H1 (cell line): Measurements from ENCODE around the gene IFNW1. TPM values are rescaled to one million over a fixed set of nuclear protein-coding genes. Genes with fewer than 3 reads are reported as not detected.

Experiments used
- CTCF ChIA-PET: fragments of 300-600 bp; sonication (Branson Sonifier 250); formaldehyde crosslinking; loops from one replicate; lab custom pipeline; 2021; ENCODE audit not compliant: partially characterized antibody; lab: Charles Lee
- POLR2A ChIA-PET: fragments of 300-600 bp; sonication (Branson Sonifier 250); formaldehyde crosslinking; loops from one replicate; lab custom pipeline; 2021; ENCODE audit warnings: inconsistent platforms; ENCODE audit not compliant: partially characterized antibody; lab: Charles Lee
- DNase-seq, 2 experiments: peaks; one replicate each; pipeline versions ENCODE4 v3.0.0 to v3.0.0-alpha.2; 2010 to 2022; ENCODE audit warnings: low spot score in 2 of 2, low read depth in 1 of 2, mixed read lengths in 1 of 2
- FAIRE-seq: peaks from 2 replicates; lab custom pipeline; 2011; peaks lifted over from hg19 to GRCh38; lab: Jason Lieb, UNC
- H2AFZ ChIP-seq: 2 replicates; pipeline ENCODE4 v1.8.1; 2012; ENCODE audit warnings: low read length, inconsistent platforms
- H2AK5ac ChIP-seq: 2 replicates; pipeline ENCODE4 v1.6.1; 2013; ENCODE audit warnings: low read depth, low read length
- H2BK120ac ChIP-seq: replicated peaks from 2 replicates; pipeline ENCODE3; 2013; ENCODE audit warnings: low read depth, low read length, inconsistent platforms
- H2BK12ac ChIP-seq: 2 replicates; pipeline ENCODE4 v1.6.1; 2013; ENCODE audit warnings: low read depth, low read length
- H2BK15ac ChIP-seq: 2 replicates; pipeline ENCODE4 v1.6.1; 2013; ENCODE audit warnings: low read length
- H2BK20ac ChIP-seq: 2 replicates; pipeline ENCODE4 v1.6.1; 2013; ENCODE audit warnings: low read length
- H2BK5ac ChIP-seq: 2 replicates; pipeline ENCODE4 v1.6.1; 2013; ENCODE audit warnings: low read depth, low read length
- H3K14ac ChIP-seq: 2 replicates; pipeline ENCODE4 v1.6.1; 2013; ENCODE audit warnings: inconsistent platforms; ENCODE audit not compliant: insufficient read length
- H3K18ac ChIP-seq: 2 replicates; pipeline ENCODE4 v1.6.1; 2013; ENCODE audit warnings: low read length; ENCODE audit errors: extremely low read depth
- H3K23ac ChIP-seq: 2 replicates; pipeline ENCODE4 v1.6.1; 2013; ENCODE audit warnings: inconsistent platforms; ENCODE audit not compliant: insufficient read length
- H3K23me2 ChIP-seq: 2 replicates; pipeline ENCODE4 v1.6.1; 2013; ENCODE audit warnings: low read depth, low read length
- H3K27ac ChIP-seq: 2 replicates; pipeline ENCODE4 v1.6.1; 2011; ENCODE audit warnings: low read depth, low read length, inconsistent platforms
- H3K27me3 ChIP-seq, 4 experiments: replicated peaks in 1 of 4; 1 replicate in 1 of 4; 2 replicates in 3 of 4; pipeline versions ENCODE4 v1.6.1 to v1.8.1; 2011 to 2013; ENCODE audit warnings: low read length in 3 of 4, mild to moderate bottlenecking in 3 of 4, inconsistent platforms in 2 of 4, mixed read lengths in 2 of 4, moderate library complexity in 1 of 4; ENCODE audit not compliant: control insufficient read depth in 3 of 4, insufficient read depth in 3 of 4; ENCODE audit errors: extremely low read depth in 1 of 4
- H3K36me3 ChIP-seq, 4 experiments: 2 replicates each; pipeline versions ENCODE4 v1.6.1 to v1.8.1; 2011 to 2013; ENCODE audit warnings: mild to moderate bottlenecking in 4 of 4, low read length in 3 of 4, moderate library complexity in 2 of 4, control low read depth in 1 of 4, inconsistent platforms in 1 of 4; ENCODE audit not compliant: insufficient read depth in 4 of 4, control insufficient read depth in 2 of 4
- H3K4ac ChIP-seq: replicated peaks from 2 replicates; pipeline ENCODE3; 2013; ENCODE audit warnings: low read length, low read depth, mixed read lengths, inconsistent platforms; ENCODE audit not compliant: insufficient read length
- H3K4me1 ChIP-seq, 4 experiments: replicated peaks in 1 of 4; 1 replicate in 1 of 4; 2 replicates in 3 of 4; pipeline versions ENCODE4 v1.6.1 to v1.8.1; 2011 to 2013; ENCODE audit warnings: low read length in 3 of 4, inconsistent platforms in 2 of 4, mixed read lengths in 1 of 4; ENCODE audit not compliant: insufficient read depth in 4 of 4, control insufficient read depth in 3 of 4
- H3K4me2 ChIP-seq, 2 experiments: 2 replicates each; pipeline versions ENCODE4 v1.6.1 to v1.8.1; 2011 to 2013; ENCODE audit warnings: low read depth in 2 of 2, low read length in 2 of 2, control low read depth in 1 of 2, inconsistent platforms in 1 of 2, mild to moderate bottlenecking in 1 of 2; ENCODE audit not compliant: insufficient read depth in 1 of 2
- H3K4me3 ChIP-seq, 4 experiments: fragments of 200-600, 300-600 bp in 1 of 4; sonication (generic), shearing (Covaris generic), sonication (Bioruptor Twin) in 1 of 4; 2 replicates each; pipeline versions ENCODE4 v1.5.1 to v1.8.1; 2011 to 2016; ENCODE audit warnings: low read length in 4 of 4, low read depth in 3 of 4, control low read depth in 2 of 4, inconsistent platforms in 2 of 4, mild to moderate bottlenecking in 2 of 4, mixed read lengths in 1 of 4, moderate library complexity in 1 of 4; ENCODE audit not compliant: insufficient read depth in 2 of 4; ENCODE audit errors: extremely low read depth in 1 of 4
- H3K56ac ChIP-seq: replicated peaks from 2 replicates; pipeline ENCODE3; 2013; ENCODE audit warnings: low read depth, mild to moderate bottlenecking, mixed read lengths, low read length, inconsistent platforms; ENCODE audit not compliant: insufficient read length
- H3K79me1 ChIP-seq: 2 replicates; pipeline ENCODE4 v1.6.1; 2013; ENCODE audit warnings: low read depth, low read length, control low read depth
- H3K79me2 ChIP-seq, 2 experiments: 2 replicates each; pipeline versions ENCODE4 v1.6.1 to v1.8.1; 2012 to 2013; ENCODE audit warnings: low read length in 2 of 2, mild to moderate bottlenecking in 2 of 2, inconsistent platforms in 1 of 2; ENCODE audit not compliant: insufficient read depth in 2 of 2, control insufficient read depth in 1 of 2
- H3K9ac ChIP-seq, 4 experiments: replicated peaks in 1 of 4; 1 replicate in 1 of 4; 2 replicates in 3 of 4; pipeline versions ENCODE4 v1.6.1 to v1.8.1; 2011 to 2013; ENCODE audit warnings: low read depth in 3 of 4, low read length in 3 of 4, control low read depth in 2 of 4, mild to moderate bottlenecking in 2 of 4, moderate library complexity in 2 of 4, inconsistent platforms in 1 of 4; ENCODE audit errors: extremely low read depth in 1 of 4
- H3K9me3 ChIP-seq, 2 experiments: 2 replicates each; pipeline versions ENCODE4 v1.6.1 to v1.8.1; 2012 to 2013; ENCODE audit warnings: mild to moderate bottlenecking in 2 of 2, moderate library complexity in 2 of 2, control low read depth in 1 of 2, inconsistent platforms in 1 of 2, low read depth in 1 of 2, low read length in 1 of 2, mixed read lengths in 1 of 2; ENCODE audit not compliant: insufficient read depth in 2 of 2
- H4K20me1 ChIP-seq, 2 experiments: replicated peaks in 1 of 2; 2 replicates each; pipeline versions ENCODE3 to v1.8.1; 2011 to 2013; ENCODE audit warnings: inconsistent platforms in 2 of 2, low read length in 2 of 2, mild to moderate bottlenecking in 1 of 2; ENCODE audit not compliant: insufficient read depth in 2 of 2, control insufficient read depth in 1 of 2
- H4K5ac ChIP-seq: 2 replicates; pipeline ENCODE4 v1.6.1; 2013; ENCODE audit warnings: low read length, low read depth, mixed read lengths, inconsistent platforms; ENCODE audit not compliant: insufficient read length
- H4K8ac ChIP-seq: 2 replicates; pipeline ENCODE4 v1.8.0; 2013; ENCODE audit warnings: mild to moderate bottlenecking, moderate library complexity, low read length, inconsistent platforms; ENCODE audit not compliant: insufficient read depth; ENCODE audit errors: extremely low read depth
- H4K91ac ChIP-seq: replicated peaks from 2 replicates; pipeline ENCODE3; 2013; ENCODE audit warnings: low read length, mixed read lengths, inconsistent platforms; ENCODE audit not compliant: insufficient read length
- ATF3 ChIP-seq: IDR thresholded peaks from 2 replicates; pipeline ENCODE4 v1.6.1; 2011; ENCODE audit warnings: low read depth, mild to moderate bottlenecking, low read length; ENCODE audit not compliant: insufficient read depth
- BRCA1 ChIP-seq: IDR thresholded peaks from 2 replicates; pipeline ENCODE4 v1.6.1; 2012; ENCODE audit warnings: low read depth, low read length, improper control_type of control experiment
- CEBPB ChIP-seq: IDR thresholded peaks from 2 replicates; pipeline ENCODE4 v1.6.1; 2012; ENCODE audit warnings: low read depth, low read length
- KDM4A ChIP-seq: IDR thresholded peaks from one replicate; pipeline ENCODE4 v1.7.1; 2012; ENCODE audit warnings: low read depth, mild to moderate bottlenecking, moderate library complexity, low read length, inconsistent platforms; ENCODE audit not compliant: severe bottlenecking
- NANOG ChIP-seq: IDR thresholded peaks from 2 replicates; pipeline ENCODE4 v1.6.1; 2011; ENCODE audit warnings: low read length, low read depth, mild to moderate bottlenecking, inconsistent platforms; ENCODE audit not compliant: insufficient read depth, poor library complexity, severe bottlenecking
- RAD21 ChIP-seq, 2 experiments: IDR thresholded peaks in 1 of 2; conservative IDR thresholded peaks in 1 of 2; 2 replicates each; pipeline ENCODE4 v1.6.1; 2011; ENCODE audit warnings: low read depth in 2 of 2, low read length in 2 of 2, improper control_type of control experiment in 1 of 2, inconsistent platforms in 1 of 2, mild to moderate bottlenecking in 1 of 2, moderate library complexity in 1 of 2
- SIRT6 ChIP-seq: IDR thresholded peaks from one replicate; pipeline ENCODE4 v1.7.1; 2012; ENCODE audit warnings: low read length, inconsistent platforms
- WGBS, 2 experiments: shearing (Covaris generic) in 1 of 2; methylation state at CpG; one replicate each; pipeline versions ENCODE4 v1.1.6 to v1.1.7; 2013 to 2015; ENCODE audit warnings: low lambda C conversion rate in 2 of 2, mixed read lengths in 2 of 2, inconsistent platforms in 1 of 2, low coverage in 1 of 2, missing lambda C conversion rate in 1 of 2; ENCODE audit not compliant: insufficient replicate concordance in 2 of 2, insufficient coverage in 1 of 2, insufficient read length in 1 of 2; ENCODE audit errors: extremely low coverage in 1 of 2, missing lambda C conversion rate in 1 of 2; 5-methylcytosine and 5-hydroxymethylcytosine counted together
- polyA plus RNA-seq, 7 experiments: library from polyadenylated mRNA; depleted of rRNA in 3 of 7; stranded (reverse) in 5 of 7; unstranded in 2 of 7; fragments of >200 nt in 5 of 7; fragments of 200-250 nt in 2 of 7; gene quantifications; 1 replicate in 5 of 7; 2 replicates in 1 of 7; 4 replicates in 1 of 7; pipeline versions ENCODE4 v1.2.1 to v1.2.3, GENCODE V29; 2011 to 2013; ENCODE audit warnings: missing spikeins in 2 of 7, mixed read lengths in 2 of 7
- total RNA-seq: library from RNA; stranded (reverse); fragmentation: NEBNext Ultra II Directional; extraction: Animal tissue kit (Norgen Biotek cat#: 25700); gene quantifications from 2 replicates; pipeline ENCODE4 v1.2.1, GENCODE V29; 2021

Gene IFNW1
- total and polyA plus RNA-seq, 2 of the 8 experiments (the other 6 are each of a cell fraction or from before 2014, with no cell fraction given), result not detected

- FAIRE-seq, result no peak
- DNase-seq, result no peak
- Histone ChIP-seq H3K9me3 (no peaks in the 10 kb centered on the region), H4K20me1 (no peaks in the 10 kb centered on the region), H4K5ac (no peak overlapping the region), H3K4ac (no peak overlapping the region), H3K27ac (no peak overlapping the region), H3K56ac (no peak overlapping the region), H3K14ac (no peak overlapping the region), H4K8ac (no peak overlapping the region), H3K4me3 (no peak overlapping the region), H2BK15ac (no peak overlapping the region; the same call in 1 of the 2 replicates), H3K18ac (no peak overlapping the region), H3K4me1 (peaks cover 0 to 3% (median 0%) of the 10 kb centered on the region in 4 experiments; a peak in 1 of 7 replicates), H2BK5ac (no peak overlapping the region), H3K79me2 (no peaks in the 10 kb centered on the region), H4K91ac (no peak overlapping the region), H2BK20ac (no peak overlapping the region), H3K4me2 (no peak overlapping the region), H3K36me3 (no peaks in the 10 kb centered on the region), H3K27me3 (no peaks in the 10 kb centered on the region), H3K79me1 (no peaks in the 10 kb centered on the region), H2BK120ac (no peak overlapping the region), H2AFZ (no peak overlapping the region), H3K23ac (no peak overlapping the region), H3K9ac (no peak overlapping the region), H3K23me2 (no peaks in the 10 kb centered on the region), H2BK12ac (no peak overlapping the region), H2AK5ac (no peak overlapping the region)
- no peak for TF ChIP-seq CEBPB
- TF ChIP-seq BRCA1, result no peak
- TF ChIP-seq RAD21 (IDR thresholded peaks at IDR 0.05 in 1 of 2, conservative IDR thresholded peaks at IDR 0.05 in 1 of 2; ENCODE audit: low read depth in 2 of 2, low read length in 2 of 2), result no peak
- TF ChIP-seq SIRT6, result no peak
- TF ChIP-seq KDM4A, result no peak
- TF ChIP-seq ATF3, result no peak
- TF ChIP-seq NANOG, result no peak
- 90% methylated on average over 2 of the region's 2 CpGs; no CpG with 5 or more reads in 1 of the 2 experiments for WGBS, 2 experiments
- CTCF ChIA-PET, result interaction anchor here (0.8 to 1.0 kb wide), 3 partner anchors 14 to 18 kb away, joined by 3 read pairs; no protein-coding TSS in a partner anchor
- POLR2A ChIA-PET, result no interaction called here
Observed at GRCh38 chr9:21096901-21097255, 44.8 kb downstream of the IFNW1 start.
